Activated T-cell treated with anti-CD3 and anti-CD28 coated beads for 1 hour (primary cell): ENCODE results near the gene ASXL2.

Experiments used
- DNase-seq: peaks from one replicate; pipeline ENCODE4 v3.0.0-alpha.2; 2020; ENCODE audit warnings: low read depth

Gene ASXL2

DNA sequence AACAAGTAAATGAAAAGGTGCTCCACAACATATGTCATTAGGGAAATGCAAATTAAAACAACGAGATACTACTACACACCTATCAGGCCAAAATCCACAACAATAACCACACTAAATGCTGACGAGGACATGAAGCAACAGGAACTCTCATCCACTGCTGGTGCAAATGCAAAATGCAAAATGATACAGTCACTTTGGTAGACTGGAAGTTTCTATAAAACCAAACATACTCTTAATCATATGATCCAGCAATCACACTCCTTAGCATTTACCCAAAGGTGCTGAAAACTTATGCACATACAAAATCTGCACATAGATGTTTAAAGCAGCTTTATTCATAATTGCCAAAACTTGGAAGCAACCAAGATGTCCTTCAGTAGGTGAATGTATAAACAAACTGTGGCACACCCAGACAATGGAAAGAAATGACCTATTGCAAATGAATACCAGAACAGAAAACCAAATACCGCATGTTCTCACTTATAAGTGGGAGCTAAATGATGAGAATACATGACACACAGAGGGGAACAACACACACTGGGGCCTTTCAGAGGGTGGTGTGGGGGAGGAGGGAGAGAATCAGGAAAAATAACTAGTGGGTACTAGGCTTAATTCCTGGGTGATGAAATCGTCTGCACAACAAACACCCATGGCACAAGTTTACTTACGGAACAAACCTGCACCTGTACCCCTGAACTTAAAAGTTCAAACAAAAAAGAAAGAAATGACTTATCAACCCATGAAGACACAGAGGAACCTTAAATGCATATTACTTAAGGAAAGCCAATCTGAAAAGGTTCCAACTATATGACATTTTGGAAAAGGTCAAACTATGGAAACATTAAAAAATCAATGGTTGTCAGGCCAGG is 80.4 kb downstream of the ASXL2 start:
- no peak for DNase-seq

DNA sequence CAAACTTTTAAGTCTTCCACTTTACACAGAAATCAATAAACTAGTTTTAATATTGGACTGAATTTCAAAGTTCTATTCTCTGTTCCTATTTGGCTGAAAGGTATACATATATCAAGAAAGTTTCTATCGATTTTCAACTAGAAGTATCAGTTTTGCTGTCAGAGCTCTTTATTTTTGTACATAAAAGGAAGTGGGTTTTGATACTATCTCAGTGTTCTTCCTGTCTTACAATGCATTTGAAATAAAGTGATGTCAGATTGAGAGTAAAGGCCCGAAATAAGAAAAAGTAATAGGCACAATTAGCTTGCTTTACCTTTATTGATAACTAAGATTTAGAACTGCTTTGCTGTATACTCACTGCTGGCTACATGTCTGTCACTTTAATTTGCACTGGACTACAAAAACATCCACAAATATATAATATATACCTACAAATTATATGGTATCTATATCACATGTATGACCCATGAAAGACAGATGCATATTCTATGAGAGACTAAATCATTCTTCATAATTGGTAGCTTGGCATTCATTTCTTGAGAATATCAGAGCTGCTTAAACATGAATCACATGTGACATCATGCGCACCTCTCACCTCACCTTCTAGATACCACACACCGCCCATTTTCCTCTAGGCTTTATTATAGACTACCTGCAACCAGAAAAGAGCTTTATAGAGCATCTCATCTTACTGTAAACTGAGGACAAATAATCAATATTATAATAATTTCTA is 83.6 kb downstream of the ASXL2 start:
- no peak for DNase-seq

DNA sequence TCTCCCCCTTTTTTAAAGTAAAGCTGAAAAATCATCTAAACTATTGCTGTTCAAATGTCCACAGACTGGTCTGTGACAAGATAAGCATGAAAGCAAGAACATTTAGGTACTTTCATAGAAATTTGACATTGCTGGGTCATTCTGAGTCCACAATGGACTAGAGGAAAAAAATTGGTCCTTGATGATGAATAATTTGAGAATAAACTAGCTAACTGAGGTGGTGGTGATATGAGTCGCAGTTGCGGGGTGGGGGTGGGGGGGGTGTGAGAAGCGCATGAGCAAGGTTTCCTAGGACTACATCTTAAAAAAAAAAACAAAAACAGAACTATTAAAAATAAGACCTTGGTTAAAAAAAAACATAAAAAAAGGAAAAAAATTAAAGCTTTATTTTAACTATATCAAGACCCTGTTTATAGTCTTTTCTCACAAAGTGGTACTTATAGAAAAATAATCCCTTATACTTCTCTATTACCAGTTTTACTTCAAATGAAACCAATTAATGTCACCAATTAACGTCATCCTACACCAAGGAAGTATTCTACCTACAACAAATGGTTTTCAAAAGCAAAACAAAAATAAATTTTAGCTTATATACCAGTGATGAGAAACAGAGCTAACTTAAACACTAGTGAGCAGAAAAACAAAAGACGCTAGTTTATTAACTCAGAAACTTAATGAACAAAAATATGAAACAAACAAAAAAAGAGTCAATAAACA is 88.1 kb downstream of the ASXL2 start:
- no peak for DNase-seq

DNA sequence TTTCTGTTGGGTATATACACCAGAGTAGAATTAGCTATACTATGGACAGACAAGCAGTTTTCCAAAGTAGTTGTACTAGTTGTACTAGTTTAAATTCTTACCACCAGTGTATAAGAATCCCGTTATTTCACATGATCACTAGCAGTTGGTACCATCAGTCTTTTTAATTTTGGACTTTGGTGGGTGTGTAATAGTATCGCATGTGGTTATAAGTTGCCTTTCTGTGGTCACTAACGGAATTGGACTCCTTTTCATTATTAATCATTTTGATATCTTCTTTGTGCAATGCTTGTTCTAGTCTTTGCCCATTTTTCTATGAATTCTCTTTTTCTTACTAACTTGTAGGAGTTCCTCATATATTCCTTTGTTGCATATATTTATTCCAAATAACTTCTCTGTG is 89.8 kb downstream of the ASXL2 start:
- no peak for DNase-seq

DNA sequence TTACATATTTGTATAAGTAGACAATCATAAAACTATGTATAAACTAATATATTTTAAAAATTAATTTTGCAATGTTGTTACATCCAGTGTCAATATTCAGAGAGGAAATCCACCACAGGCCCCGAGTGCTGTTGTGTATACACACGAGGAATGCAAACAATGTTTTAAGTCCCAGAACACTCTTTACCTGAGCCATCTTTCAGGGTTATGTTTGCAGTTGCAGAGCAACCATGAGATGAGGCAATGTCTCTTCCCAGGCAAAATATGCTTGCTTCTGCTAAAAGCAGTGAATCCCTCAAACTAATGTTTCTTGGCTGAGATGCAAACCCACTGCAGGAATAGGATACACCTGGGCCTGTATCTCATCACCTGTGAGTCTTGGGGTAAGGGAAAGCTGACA is 91.3 kb downstream of the ASXL2 start:
- DNase-seq: no peak

DNA sequence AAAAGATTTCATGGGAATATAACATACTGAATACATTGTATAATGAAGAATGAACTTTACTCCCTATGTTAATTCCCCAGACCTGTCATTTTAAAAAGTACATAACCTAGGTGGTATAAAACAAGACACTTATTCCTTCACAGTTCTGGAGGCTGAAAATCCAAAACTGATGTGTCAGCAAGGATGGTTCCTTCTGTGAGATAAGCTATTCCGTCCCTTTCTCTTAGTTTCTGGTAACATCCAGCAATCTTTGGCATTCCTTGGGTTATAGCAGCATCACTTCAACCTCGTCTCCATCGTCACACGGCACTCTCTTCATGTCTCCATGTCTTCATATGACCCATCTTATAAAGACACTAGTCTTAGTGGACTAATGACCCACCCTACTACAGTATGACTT is 93.9 kb downstream of the ASXL2 start:
- DNase-seq: no peak

DNA sequence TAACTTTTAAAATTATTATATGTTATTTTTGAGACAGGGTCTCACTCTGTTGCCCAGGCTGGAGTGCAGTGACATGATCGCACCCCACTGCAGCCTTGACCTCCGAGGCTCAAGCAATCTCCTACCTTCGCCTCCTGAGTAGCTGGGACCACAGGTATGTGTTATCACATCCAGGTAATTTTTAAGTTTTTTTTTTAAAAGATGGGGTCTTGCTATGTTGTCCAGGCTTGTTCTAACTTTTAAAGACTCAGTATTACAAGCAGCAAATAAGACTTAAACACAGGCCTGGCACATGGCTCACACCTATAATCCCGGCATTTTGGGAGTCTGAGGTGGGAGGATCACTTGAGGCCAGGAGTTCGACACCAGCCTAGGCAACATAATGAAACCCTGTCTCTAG is 101.2 kb downstream of the ASXL2 start:
- no peak for DNase-seq

DNA sequence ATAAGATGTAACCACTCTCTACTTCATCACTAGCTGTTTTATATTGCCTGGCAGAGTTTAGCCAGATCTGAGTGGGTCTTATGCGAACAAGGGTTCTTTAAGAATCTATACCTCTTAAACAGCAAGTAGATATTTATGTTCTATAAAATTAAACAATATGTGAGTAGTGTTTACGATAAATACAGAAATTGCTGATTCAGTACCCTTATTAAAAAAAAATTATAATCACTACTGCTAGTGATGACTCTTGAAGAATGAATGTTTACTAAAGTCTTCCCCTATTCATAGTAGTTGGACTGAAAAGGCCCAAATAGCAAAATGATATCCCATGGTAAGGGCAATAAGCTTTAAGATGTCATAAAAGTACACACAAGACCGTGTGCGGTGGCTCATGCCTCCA is 106.2 kb downstream of the ASXL2 start:
- DNase-seq: no peak

DNA sequence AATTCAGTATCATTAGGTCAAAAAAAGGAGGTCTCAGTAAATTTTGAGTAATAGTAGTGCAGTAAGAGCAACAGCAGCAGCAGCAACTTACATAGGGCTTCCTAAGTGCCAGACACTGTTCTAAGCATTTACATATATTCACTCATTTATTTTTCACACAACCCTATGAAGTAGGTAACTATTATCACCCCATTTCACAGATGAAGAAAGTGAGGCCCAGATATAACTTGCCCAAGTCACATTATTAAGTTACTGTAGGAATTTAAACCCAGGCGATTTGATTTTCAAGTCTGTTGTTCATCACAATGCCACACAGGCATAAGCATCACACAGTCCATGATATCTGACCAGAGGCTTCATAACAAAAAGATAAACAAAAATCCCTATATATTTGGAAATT is 114.7 kb downstream of the ASXL2 start:
- no peak for DNase-seq

DNA sequence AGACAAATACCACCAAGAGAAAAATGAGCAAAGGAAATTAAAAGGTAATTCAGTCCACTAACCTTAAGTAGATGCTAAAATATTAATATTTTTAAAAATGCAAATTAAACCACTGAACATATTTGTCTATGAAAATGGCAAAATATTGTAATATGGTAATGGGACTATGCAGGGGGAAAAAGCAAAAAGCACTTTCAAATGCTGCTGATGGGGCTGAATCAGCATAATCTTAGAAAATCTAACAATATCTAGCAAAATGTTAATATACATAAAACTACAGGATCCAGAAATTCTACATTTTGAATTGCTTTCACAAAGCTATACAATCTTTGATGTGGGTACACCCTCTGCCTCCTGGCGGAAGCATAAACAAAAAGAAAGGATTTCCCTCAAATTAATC is 118.0 kb downstream of the ASXL2 start:
- DNase-seq: no peak

DNA sequence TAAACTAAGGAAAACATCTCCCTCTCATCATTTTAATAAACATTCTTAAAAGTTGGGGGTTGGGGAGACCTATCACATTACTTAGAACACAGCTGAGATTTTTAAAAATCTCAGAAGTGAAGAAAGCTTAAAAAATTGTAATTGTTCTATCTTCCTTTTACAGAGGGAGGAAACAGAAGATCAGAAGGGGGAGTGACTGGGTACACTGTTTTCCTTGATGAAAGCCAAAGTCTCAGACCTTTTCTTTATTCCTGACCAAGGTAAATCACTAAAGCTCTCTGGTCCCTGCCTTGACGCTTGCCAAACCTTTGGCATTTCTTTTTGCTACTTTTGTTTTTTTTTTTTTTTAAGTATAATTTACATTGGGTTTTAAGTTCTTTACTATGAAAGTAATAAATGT is 119.9 kb downstream of the ASXL2 start:
- DNase-seq: no peak

DNA sequence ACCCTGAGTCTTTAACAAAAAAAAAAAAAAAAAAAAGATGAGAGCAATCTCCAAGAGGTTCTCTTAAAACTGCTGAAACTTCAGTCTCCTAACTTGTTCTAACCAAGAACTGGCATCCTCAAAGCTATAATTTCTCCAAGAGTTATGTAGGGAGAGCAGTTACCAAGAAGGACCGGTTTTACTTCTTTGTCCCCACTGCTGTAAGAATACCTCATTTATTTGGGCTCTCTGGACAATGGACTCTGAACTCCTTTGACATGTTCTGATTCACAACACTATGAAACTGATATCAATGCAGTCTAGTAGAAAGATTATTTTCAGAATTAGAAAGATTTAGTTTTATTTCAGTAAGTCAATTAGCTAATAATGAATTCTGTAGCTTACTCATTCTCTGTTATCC is 120.4 kb downstream of the ASXL2 start:
- DNase-seq: no peak

DNA sequence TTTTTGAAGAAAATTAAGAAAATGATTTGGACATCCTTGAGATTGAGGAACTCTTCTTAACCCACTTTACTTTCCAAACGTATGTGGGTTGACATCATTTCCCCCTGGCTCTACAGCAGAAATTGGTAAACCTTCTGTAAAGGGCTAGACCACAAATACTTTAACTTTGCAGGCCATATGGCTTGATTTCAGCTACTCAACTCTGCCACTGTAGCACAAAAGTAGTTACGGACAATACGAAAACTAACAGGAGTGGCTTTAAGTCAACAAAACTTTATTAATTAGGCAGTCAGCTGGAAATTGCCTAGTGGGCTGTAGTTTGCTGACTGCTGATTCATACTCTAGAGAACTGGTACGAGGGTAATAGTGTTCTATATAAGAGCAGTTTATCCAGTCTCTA is 121.8 kb downstream of the ASXL2 start:
- no peak for DNase-seq

DNA sequence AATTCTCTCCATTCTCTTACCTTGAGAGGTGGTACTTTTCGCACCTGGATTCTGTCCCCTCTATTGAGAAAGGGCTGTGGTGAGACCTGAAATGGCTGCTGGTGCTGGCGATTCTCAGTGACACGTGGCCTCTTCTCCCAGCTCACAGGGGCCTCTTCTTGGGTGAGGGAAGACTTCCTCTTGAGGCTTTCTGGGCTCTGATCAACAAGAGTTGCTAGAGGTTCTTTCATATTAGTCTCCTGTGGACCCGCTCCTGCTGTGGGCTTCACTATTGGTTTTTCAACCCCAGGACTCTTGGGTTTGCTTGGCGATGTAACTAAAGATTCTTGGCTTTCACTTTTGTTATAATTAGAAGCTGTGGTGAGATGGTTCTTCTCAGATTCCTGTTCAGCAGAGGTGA is 128.6 kb downstream of the ASXL2 start:
- no peak for DNase-seq

DNA sequence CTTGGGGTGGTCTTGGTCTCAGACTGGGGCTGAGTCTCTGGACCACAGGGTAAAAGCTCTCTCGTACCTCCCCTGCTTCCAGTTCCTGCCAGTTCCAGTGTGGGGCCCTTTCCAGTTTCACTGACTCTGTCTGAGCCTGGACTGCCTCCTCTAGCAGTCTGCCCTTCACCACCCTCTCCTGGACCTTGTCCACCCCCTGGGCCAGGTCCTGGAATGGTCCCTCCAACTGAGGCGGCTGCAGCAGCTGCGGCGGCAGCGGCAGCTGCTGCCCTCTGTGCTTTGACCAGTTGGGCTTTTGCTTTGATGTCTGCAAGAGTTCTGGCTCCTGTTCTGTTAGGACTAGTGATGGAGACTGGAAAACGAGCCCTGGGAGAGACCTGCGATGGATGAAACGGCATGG is 134.2 kb downstream of the ASXL2 start:
- no peak for DNase-seq

DNA sequence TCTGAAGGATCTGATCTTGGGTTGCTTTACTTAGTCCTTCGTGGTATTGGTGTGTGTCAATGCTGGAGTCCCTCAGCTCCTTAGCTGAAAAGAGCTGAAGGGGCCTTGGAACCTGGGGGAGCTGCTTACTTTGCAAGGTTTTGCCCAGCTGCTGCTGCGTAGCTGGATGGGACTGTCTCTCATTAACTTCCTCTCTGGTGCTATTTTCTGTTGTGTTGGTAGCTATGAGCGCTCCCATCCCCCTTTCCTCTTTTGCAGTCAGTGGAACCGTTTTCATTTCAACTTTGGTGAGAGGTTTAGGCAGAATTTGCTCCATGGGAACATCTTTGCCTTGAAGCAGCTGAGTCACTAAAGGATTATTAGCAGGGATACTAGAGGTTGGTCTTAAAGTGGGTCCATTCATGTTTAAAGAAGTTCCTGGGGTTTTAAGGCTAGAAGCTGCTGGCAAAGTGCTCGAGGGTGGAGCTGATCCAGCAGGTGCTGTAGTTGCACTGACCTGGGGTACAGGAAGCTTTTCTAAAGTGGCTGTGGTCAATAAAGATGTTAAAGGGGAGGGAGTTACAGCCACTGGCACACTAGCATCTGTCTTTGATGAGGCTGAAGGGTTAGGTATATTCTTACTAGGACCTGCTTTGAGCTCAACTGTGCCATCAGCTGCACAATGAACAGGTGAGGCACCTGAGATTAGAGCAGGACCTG is 135.0 kb downstream of the ASXL2 start:
- DNase-seq: no peak

DNA sequence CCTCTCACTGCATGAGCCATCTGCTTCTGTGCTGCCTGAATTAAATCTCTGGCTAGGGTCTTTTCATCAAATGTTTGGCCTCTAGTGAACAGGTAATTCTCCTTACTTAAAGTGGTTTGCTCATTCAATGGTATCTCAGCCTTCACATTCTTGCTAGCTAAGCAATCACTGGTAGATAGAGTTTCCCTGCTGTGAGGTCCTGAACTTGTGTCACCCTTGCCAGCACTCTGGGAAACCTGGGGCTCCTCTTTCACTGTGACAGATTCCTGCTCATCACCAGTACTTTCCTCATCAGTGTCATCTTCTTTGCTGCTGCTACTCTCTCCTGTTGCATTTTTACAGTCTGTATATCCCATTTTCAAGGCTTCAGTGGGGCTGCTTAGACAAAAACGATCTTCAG is 135.8 kb downstream of the ASXL2 start:
- no peak for DNase-seq

DNA sequence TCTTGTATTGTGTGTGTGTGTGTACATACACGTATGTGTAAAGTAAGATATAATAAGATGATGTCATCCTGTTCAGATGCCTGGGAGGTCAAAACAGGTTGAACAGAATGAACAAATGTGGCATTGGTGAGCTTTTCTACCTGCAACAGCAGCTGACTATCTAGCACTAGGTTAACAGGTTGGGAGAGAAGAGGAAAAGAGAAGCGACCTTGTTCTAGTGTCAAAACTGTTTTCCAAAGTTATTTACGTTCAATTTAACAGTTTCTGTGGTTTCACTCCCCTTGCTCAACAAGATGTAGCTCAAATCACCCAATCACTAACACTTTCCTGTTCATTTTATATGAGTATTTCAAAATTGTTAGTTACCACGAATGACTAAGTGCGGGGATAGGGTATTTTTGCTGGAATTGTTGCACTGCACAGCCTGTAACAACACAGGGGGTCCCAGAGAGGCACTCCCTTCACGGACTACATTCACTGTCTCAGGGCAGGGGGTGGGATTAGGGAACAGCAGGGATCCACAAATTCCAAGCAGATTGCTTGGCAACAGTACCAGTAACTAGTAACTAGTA is 137.4 kb downstream of the ASXL2 start:
- DNase-seq: no peak

DNA sequence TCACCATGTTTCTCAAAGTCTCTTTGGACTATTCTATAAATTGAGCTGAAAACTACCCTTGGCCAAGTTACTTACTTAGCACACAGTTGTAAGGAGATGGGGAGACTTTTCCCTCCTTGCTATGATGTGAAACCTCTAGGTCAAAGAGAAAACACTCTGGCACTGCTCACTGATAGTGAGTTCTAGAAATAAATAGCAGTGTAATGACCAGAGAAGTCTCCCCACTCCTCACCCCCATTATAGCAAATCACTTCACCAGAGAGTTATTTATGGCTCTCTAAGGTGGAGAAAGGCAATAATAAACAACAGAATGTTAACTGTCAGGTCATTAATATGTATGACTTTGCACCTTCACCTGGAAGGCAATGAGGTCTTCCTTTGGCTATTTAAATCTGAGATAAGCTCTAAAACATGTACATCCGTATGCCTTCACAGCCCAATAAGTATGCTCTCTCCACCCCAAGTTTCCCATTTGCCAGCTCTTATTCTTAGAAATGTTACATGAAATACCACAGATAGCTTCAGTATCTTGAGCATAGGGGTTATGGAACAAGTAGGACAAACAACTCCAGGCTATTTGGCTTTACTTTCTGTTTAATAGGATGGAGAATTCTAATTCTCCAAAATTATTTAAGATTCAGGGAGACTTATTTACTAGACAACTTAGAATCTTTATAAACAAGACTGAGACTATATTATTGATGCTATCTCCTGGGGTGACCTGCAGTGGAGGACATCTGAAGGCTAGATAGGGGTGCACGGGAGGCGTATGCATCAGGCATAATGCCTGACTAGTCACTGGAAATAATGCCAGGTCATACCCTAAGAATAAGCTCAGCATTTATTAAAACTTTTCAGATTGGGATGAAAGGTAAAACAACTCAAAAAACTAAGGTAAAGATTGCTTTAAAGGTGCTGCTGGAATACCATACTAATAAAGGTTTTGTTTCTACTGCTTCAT is 139.6 kb downstream of the ASXL2 start:
- no peak for DNase-seq

DNA sequence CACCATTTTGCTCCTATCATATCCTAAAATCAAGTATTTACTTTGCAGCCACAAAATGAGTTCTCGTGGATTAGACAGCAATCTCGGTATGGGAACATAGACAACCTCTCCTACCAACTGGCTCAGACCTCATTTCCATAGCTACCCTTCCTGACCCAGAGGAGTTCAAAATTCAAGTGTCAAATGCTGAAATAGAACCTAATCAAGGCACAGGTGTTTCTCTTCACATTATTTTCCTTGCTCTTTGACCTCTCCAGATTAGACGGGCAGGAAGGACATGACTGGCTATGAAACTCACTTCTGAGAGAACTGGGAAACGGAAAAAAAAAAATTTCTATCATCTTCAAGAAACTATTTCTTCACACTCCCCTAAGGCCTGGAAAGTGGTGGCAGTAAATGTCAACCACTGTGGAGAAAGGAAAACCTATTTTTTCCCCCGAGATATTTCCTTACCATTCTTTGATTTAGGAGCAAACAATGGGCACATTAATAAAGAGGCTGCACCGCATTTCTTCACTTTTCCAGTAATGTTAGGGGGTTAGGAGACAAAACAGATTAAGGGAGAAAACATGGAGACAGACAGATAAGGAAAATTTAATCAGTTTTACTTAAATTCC is 141.3 kb downstream of the ASXL2 start:
- DNase-seq: no peak
